Skeletal muscle satellite cell (primary cell): Measurements from ENCODE around the gene ETV1.

Experiments
- H3K27me3 ChIP-seq: 2 replicates; pipeline ENCODE4 v1.7.0; 2013; ENCODE audit warnings: low read length; ENCODE audit not compliant: control insufficient read depth, insufficient read depth
- H3K36me3 ChIP-seq: 2 replicates; pipeline ENCODE4 v1.7.0; 2013; ENCODE audit warnings: mild to moderate bottlenecking, control low read depth, low read length; ENCODE audit not compliant: insufficient read depth
- H3K4me1 ChIP-seq: 2 replicates; pipeline ENCODE4 v1.7.0; 2013; ENCODE audit warnings: low read length; ENCODE audit not compliant: control insufficient read depth, insufficient read depth
- H3K4me2 ChIP-seq: 2 replicates; pipeline ENCODE4 v1.7.0; 2013; ENCODE audit warnings: mild to moderate bottlenecking, low read length
- H3K4me3 ChIP-seq: 2 replicates; pipeline ENCODE4 v1.7.0; 2013; ENCODE audit warnings: low read length
- H3K9ac ChIP-seq: 2 replicates; pipeline ENCODE4 v1.7.0; 2013; ENCODE audit warnings: mild to moderate bottlenecking, low read depth, low read length, moderate library complexity
- H3K9me3 ChIP-seq: replicated peaks from 2 replicates; pipeline ENCODE4 v1.7.0; 2013; ENCODE audit warnings: mild to moderate bottlenecking, control low read depth, low read length

ETV1 gene

DNA sequence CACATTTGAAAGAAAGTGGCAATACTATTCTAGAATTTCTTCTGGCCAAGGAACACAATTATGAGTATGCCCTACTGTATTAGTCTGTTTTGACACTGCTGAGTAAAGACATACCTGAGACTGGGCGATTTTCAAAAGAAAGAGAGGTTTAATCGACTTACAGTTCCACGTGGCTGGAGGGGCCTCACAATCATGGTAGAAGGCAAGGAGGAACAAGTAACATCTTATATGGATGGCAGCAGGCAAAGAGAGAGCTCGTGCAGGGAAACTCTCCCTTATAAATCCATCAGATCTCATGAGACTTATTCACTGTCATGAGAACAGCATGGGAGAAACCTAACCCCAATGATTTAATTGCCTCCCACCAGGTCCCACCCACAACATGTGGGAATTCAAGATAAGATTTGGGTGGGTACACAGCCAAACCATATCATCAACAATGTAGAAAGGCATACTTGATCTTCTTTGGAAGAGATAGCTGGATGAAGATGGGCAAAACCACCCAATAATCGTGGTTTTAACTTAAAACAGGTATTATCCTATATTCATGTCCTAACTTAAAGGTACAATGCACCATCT is 113.9 kb downstream of the ETV1 start:
- Histone ChIP-seq H3K27me3 (no peaks in the 10 kb centered on the region), H3K4me1 (peaks cover 15% of the 10 kb centered on the region), H3K9ac (no peak overlapping the region)

DNA sequence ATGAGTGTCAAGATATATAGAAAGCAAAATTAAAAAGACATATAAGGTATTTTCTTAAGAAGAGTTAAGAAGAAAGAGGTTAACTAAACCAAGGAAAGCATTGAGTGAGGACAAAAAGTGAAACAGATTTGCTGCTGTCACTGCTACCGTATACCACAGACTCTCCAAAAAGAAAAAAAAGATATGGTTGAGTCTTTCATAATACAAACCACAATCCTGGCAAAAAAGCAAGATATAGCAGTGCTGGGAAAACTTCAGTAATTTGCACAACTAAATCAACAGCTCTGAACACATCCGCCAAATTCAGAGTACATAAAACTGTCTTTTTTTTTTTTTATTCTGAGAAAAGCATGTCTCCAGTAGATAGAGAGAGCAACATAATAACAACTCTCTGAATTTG is 114.7 kb downstream of the ETV1 start:
- Histone ChIP-seq H3K4me3 (no peak overlapping the region), H3K27me3 (no peaks in the 10 kb centered on the region), H3K9me3 (no peaks in the 10 kb centered on the region), H3K4me1 (peaks cover 7% of the 10 kb centered on the region), H3K9ac (no peak overlapping the region), H3K36me3 (no peaks in the 10 kb centered on the region), H3K4me2 (no peak overlapping the region)

More for the DNA sequence above, 113.9 kb downstream of the ETV1 start:
- no peaks in the 10 kb centered on the region for H3K9me3 ChIP-seq
- no peaks in the 10 kb centered on the region for H3K36me3 ChIP-seq
- no peak overlapping the region for H3K4me3 ChIP-seq
- H3K4me2 ChIP-seq: no peak overlapping the region

DNA sequence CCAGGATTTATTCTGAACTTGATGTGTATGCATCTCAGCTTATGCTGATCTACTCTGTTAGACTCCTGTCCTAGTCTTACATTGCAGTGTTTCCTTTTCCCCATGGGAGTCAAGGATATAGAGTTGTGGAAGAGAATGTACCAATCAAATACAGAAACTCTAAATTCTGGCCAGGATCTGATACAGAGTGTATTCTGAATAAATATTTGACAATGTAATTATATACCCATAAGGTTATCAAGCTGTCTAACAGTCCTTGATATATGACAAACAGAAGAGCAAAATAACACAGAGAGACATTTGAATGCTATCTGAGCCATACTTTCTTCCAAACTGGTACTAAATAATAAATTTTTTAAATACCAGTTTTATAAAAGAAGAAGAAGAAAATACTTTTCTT is 116.8 kb downstream of the ETV1 start:
- no peaks in the 10 kb centered on the region for H3K36me3 ChIP-seq
- H3K9me3 ChIP-seq: no peaks in the 10 kb centered on the region
- no peak overlapping the region for H3K4me2 ChIP-seq
- no peak overlapping the region for H3K4me3 ChIP-seq
- no peak overlapping the region for H3K9ac ChIP-seq
- no peaks in the 10 kb centered on the region for H3K27me3 ChIP-seq
- peaks cover 3% of the 10 kb centered on the region for H3K4me1 ChIP-seq

DNA sequence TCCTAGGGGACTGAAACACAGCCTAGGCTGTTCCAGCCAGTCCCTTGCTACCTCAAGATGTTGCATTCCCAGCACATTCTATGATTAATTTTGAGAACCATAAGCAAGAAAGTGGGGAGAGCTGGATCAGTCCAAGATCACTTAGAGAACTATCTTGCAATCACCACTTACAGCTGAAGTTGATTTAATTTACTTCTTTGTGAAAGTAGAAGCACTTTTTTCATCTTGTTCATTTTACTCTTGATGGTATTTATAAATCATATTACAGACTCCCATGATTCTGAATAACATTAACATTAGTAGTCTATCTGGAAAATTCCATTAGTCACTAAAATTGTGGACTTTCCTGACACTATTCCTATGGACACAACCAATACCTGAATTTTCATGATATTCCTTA is 118.5 kb downstream of the ETV1 start:
- no peaks in the 10 kb centered on the region for H3K27me3 ChIP-seq
- H3K4me2 ChIP-seq: no peak overlapping the region
- no peaks in the 10 kb centered on the region for H3K36me3 ChIP-seq
- H3K9ac ChIP-seq: no peak overlapping the region
- peaks cover 3% of the 10 kb centered on the region for H3K4me1 ChIP-seq
- no peaks in the 10 kb centered on the region for H3K9me3 ChIP-seq
- no peak overlapping the region for H3K4me3 ChIP-seq

DNA sequence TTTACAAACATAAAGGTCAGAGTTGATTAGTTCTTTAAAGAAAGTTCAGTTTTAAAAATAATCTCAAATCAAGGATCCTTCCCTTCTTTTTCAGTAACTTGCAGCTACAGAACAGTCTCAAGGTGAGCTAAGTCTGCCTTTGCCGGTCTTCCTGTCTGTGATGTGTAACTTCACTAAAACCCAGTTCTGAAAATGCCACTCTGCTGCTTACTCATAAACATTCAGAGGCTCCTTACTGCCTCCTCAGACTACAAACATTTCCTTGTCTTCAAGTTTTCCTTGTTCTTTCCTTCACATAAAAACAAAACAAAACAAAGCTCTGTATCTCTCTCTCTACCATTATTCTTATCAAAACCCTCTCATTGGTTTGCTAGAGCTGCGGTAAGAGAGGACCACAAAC is 128.7 kb downstream of the ETV1 start:
- no peaks in the 10 kb centered on the region for H3K4me1 ChIP-seq
- H3K4me2 ChIP-seq: no peak overlapping the region
- H3K9ac ChIP-seq: no peak overlapping the region
- H3K9me3 ChIP-seq: no peaks in the 10 kb centered on the region
- no peak overlapping the region for H3K4me3 ChIP-seq
- no peaks in the 10 kb centered on the region for H3K36me3 ChIP-seq
- no peaks in the 10 kb centered on the region for H3K27me3 ChIP-seq

DNA sequence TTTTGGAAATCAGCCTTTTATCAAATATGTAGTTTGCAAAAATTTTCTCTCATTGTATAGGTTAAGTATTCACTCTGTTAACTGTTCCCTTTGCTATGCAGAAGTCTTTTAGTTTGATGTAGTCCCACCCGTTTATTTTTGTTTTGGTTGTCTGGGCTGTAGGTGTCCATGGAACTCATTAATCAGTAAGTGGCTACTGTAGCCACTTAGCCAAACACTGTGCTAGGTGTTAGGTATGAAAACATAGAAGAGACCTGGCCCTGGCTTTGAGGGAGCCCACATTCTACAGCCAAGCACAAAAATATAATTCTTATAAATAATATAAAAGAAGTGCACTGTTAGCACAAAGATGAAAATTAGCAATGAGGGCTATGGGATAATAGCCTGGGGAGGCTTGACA is 133.5 kb downstream of the ETV1 start:
- Histone ChIP-seq H3K36me3 (no peaks in the 10 kb centered on the region), H3K9ac (no peak overlapping the region), H3K4me1 (peaks cover 9% of the 10 kb centered on the region), H3K4me2 (no peak overlapping the region), H3K9me3 (no peaks in the 10 kb centered on the region), H3K27me3 (no peaks in the 10 kb centered on the region), H3K4me3 (no peak overlapping the region)

DNA sequence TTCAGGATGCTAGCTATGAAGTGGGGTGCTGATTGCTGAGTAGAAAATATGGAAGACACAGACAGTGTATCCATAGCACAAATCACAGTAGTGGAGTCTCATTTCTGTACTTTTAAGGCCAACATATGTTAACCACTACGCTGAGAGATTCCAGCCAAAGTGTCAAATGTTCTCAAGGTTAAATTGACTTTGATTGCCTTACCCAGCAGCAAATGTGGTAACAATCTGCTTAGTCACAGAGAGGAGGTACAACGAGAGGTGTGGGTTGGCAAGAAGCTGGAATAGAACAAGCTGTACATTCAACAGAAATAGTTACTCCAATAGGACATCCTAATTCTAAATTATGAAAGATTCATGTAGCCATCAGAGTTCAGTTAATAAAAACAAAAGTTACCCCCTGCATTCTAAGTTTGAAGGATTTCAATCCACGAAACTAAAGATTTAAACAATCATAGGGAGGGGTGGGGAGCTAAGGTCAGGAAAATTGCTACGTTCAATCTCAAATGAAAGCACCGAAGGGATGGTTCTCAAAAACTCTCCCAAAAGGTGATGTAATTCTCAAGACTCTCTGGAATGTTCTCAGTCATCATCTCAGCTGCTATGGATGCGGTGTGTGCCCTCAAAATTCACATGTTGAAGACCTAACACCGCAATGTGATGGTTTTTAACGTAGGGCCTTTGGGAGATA is 137.0 kb downstream of the ETV1 start:
- no peak overlapping the region for H3K4me2 ChIP-seq
- H3K4me1 ChIP-seq: peaks cover 32% of the 10 kb centered on the region
- no peak overlapping the region for H3K9ac ChIP-seq
- no peaks in the 10 kb centered on the region for H3K27me3 ChIP-seq
- H3K9me3 ChIP-seq: no peaks in the 10 kb centered on the region
- H3K4me3 ChIP-seq: no peak overlapping the region
- no peaks in the 10 kb centered on the region for H3K36me3 ChIP-seq

DNA sequence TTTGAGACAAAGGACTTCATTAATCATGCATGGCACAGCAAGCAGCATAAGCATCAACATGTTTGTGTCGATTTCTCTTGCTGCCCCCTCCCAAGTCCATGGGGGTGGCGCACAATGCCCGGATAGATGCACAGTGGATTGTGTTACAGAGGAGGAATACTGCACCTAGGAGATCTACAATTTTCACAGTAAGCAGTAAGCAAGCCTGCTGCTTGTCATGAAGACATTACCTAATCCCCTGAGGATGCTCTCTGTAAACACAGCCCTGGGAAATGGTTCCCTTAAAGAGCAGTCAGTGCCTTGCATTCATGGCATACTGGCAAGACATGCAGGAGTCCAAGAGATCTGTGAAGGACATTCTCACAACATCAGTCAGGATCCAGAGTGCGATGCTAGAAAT is 137.7 kb downstream of the ETV1 start:
- no peaks in the 10 kb centered on the region for H3K27me3 ChIP-seq
- no peaks in the 10 kb centered on the region for H3K36me3 ChIP-seq
- H3K9me3 ChIP-seq: no peaks in the 10 kb centered on the region
- H3K4me3 ChIP-seq: no peak overlapping the region
- H3K4me1 ChIP-seq: peaks cover 32% of the 10 kb centered on the region
- H3K9ac ChIP-seq: no peak overlapping the region
- no peak overlapping the region for H3K4me2 ChIP-seq

DNA sequence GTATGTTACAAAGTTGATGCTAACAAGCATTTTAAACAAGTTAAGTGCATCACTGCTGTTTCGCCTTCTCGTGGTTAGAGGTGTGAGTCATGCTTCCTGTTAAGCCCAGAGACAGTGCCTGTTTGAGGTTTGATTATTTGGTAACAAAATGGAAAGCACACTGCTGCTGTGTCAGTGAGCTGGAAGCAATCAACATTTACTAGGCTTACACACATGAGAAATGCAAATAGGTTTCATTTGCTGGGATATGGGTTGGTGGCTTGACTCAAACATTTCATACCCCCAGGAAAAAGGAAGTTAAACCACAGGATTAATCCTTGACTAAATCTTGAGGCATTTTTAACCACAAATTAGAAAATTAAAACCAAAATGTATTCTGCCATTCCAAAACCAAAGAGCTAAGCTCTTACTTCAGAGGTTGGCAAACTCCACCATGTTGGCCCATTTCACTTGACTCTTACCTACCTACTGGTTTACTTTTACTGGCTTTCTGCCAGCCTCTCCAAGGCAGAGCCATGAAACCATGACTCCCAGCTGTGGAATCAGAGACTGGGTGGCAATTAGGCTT is 139.2 kb downstream of the ETV1 start:
- Histone ChIP-seq H3K4me2 (peak overlapping the region; percentile 38), H3K4me1 (peaks cover 46% of the 10 kb centered on the region), H3K9me3 (no peaks in the 10 kb centered on the region), H3K4me3 (no peak overlapping the region), H3K9ac (peak overlapping the region; percentile 13), H3K36me3 (no peaks in the 10 kb centered on the region), H3K27me3 (no peaks in the 10 kb centered on the region)

DNA sequence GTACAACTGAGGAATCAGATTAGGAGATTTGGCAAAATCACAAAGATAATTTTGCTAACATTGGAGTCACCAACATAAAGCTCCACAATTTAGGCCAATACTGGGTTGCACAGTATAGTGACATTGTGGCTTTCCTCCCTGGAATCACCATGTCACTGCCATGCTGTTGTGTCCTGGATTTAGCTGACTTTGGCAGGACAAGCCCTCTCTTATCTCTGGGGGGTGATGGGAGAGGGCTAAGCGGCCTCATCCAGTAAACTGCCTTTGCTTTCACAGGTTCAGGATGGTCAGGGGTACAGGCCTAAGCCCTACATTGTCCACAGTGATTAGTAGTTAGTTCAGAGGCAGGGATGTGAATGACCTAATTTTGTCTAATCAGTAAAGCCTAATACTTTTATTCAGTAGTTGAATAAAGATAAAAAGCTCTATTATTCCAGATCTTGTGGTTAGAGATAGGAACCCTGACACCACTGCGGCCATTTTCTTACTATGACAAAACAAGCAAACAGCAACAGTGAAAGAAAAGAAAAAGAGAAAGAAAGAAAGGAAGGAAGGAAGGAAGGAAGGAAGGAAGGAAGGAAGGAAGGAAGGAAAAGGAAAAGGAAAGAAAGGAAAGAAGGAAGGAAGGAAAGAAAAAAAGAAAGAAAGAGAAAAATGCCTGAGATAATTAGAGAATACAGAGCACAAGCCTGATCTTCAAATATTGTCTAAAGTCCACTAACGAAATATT is 140.1 kb downstream of the ETV1 start:
- Histone ChIP-seq H3K4me2 (no peak overlapping the region), H3K4me3 (no peak overlapping the region), H3K9me3 (no peaks in the 10 kb centered on the region), H3K27me3 (no peaks in the 10 kb centered on the region), H3K9ac (peak overlapping the region; percentile 30), H3K4me1 (peaks cover 46% of the 10 kb centered on the region), H3K36me3 (no peaks in the 10 kb centered on the region)

DNA sequence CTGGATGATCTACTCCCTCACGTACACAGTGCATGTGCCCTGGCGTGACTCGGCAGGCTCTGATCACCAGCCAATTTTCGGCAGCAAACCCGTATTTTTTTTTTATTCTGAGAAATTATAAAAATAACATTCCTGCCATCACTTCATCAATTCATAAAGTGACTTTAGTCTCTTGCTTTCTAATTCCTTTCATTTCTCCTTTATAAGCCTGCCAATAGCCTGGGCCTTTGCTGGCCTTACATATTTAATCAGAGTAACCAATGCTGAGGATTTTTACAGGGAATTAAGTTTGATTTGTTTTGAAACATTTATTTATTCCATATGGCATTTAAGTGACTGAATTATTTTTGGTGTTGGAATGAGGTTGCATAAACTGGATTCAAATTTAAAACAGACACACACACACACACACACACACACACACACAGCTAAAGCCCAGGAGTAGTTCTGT is 140.8 kb downstream of the ETV1 start:
- Histone ChIP-seq H3K9me3 (no peaks in the 10 kb centered on the region), H3K27me3 (no peaks in the 10 kb centered on the region), H3K36me3 (no peaks in the 10 kb centered on the region), H3K4me3 (no peak overlapping the region), H3K9ac (no peak overlapping the region), H3K4me1 (peaks cover 46% of the 10 kb centered on the region), H3K4me2 (no peak overlapping the region)
